Measurements from ENCODE around the gene LRRC46.

The LRRC46 gene

GRCh38 chr17:47831003-47831933 lies at the start of gene LRRC46, which contains the start of gene MRPL10:
Gene LRRC46, plus strand, starts transcription at chr17:47831670. Its CDS starts 320 bp downstream, at chr17:47831990.
Gene MRPL10, minus strand, starts transcription at chr17:47831541. Its CDS starts 30 bp downstream, at chr17:47831511.
- peak; percentile 44 for TF ChIP-seq CTCF (IDR thresholded peaks at IDR 0.05; ENCODE audit: control insufficient read depth, insufficient read depth, low read depth, low read length, missing control alignments)
- peak; percentile 67 for DNase-seq (ENCODE audit: low read depth)
- peak within 1 kb of the TSS; percentile 88 for H3K4me3 ChIP-seq (ENCODE audit: control insufficient read depth, low read depth, low read length)

- H3K4me3 ChIP-seq (ENCODE audit: control insufficient read depth, low read depth, low read length) = no peak overlapping the region
- TF ChIP-seq CTCF (IDR thresholded peaks at IDR 0.05; ENCODE audit: control insufficient read depth, insufficient read depth, low read depth, low read length, missing control alignments) = no peak
- DNase-seq (ENCODE audit: low read depth) = no peak
These were observed 45.8 kb upstream of the LRRC46 start for GRCh38 chr17:47785538-47786123.

GRCh38 chr17:47789611-47790561 lies 41.6 kb upstream of the LRRC46 start:
- DNase-seq (ENCODE audit: low read depth) = no peak
- TF ChIP-seq CTCF (IDR thresholded peaks at IDR 0.05; ENCODE audit: control insufficient read depth, insufficient read depth, low read depth, low read length, missing control alignments) = peak; percentile 59
- H3K4me3 ChIP-seq (ENCODE audit: control insufficient read depth, low read depth, low read length) = peak overlapping the region; percentile 36

GRCh38 chr17:47791025-47791424 lies 40.4 kb upstream of the LRRC46 start:
- no peak for TF ChIP-seq CTCF (IDR thresholded peaks at IDR 0.05; ENCODE audit: control insufficient read depth, insufficient read depth, low read depth, low read length, missing control alignments)
- no peak for DNase-seq (ENCODE audit: low read depth)
- H3K4me3 ChIP-seq (ENCODE audit: control insufficient read depth, low read depth, low read length) = no peak overlapping the region

GRCh38 chr17:47792457-47792856 lies 39.0 kb upstream of the LRRC46 start:
- no peak for DNase-seq (ENCODE audit: low read depth)
- H3K4me3 ChIP-seq (ENCODE audit: control insufficient read depth, low read depth, low read length) = no peak overlapping the region
- no peak for TF ChIP-seq CTCF (IDR thresholded peaks at IDR 0.05; ENCODE audit: control insufficient read depth, insufficient read depth, low read depth, low read length, missing control alignments)

GRCh38 chr17:47792979-47793378 lies 38.5 kb upstream of the LRRC46 start:
- no peak for DNase-seq (ENCODE audit: low read depth)
- TF ChIP-seq CTCF (IDR thresholded peaks at IDR 0.05; ENCODE audit: control insufficient read depth, insufficient read depth, low read depth, low read length, missing control alignments) = no peak
- no peak overlapping the region for H3K4me3 ChIP-seq (ENCODE audit: control insufficient read depth, low read depth, low read length)

Data from AG09309 (cell line).